GM10248 (cell line): ENCODE results near the gene AP4M1.
"Not testable (repeated sequence)": the region's sequence is repeated elsewhere in the genome, so short reads cannot be mapped to it uniquely, and the experiment has no call there.

ENCODE experiments used
- CTCF ChIA-PET: fragments of 300-600 bp; sonication (Branson Sonifier 250); formaldehyde crosslinking; extraction: SDS; loops from one replicate; lab custom pipeline; 2021; ENCODE audit warnings: antibody characterized with exemption; lab: Yijun Ruan, JAX
- POLR2A ChIA-PET: fragments of 350-650 bp; sonication (Branson Sonifier 250); formaldehyde crosslinking; extraction: SDS; loops from one replicate; lab custom pipeline; 2020; ENCODE audit warnings: antibody characterized with exemption; lab: Yijun Ruan, JAX
- DNase-seq: peaks from one replicate; pipeline ENCODE4 v3.0.0; 2012; ENCODE audit errors: extremely low spot score
- TF ChIP-seq, protein P1 (sequence below): IDR thresholded peaks from 2 replicates; pipeline ENCODE4 v1.5.1; 2012; ENCODE audit warnings: mild to moderate bottlenecking, low read depth; ENCODE audit errors: extremely low read depth, missing control alignments, control extremely low read depth

The AP4M1 gene

DNA sequence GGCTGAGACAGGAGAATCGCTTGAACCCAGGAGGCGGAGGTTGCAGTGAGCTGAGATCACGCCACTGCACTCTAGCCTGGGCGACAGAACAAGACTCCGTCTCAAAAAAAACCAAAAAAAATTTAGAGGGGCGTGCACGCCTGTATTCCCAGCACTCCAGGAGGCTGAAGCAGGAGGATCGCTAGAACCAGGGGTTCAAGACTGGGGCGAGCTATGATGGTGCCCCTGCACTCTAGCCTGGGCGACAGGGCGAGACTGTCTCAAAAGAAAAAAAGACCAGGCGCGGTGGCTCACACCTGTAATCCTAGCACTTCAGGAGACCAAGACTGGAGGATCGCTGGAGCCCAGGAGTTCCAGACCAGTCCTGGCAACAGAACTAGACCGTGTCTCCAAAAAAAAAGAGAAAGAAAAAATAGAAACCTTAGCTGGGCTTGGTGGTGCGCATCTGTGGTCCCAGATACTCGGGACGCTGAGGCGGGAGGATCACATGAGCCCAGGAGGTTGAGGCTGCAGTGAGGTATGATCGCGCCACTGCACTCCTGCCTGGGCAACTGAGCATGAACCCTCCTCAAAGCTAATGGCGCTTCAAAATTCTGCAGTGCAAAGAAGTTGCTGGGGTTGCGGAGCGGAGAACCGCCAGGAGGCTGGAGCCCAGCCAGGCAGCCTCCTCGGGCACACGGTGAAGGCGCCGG lies 24.9 kb downstream of the AP4M1 start:
- TF ChIP-seq, protein P1, sequence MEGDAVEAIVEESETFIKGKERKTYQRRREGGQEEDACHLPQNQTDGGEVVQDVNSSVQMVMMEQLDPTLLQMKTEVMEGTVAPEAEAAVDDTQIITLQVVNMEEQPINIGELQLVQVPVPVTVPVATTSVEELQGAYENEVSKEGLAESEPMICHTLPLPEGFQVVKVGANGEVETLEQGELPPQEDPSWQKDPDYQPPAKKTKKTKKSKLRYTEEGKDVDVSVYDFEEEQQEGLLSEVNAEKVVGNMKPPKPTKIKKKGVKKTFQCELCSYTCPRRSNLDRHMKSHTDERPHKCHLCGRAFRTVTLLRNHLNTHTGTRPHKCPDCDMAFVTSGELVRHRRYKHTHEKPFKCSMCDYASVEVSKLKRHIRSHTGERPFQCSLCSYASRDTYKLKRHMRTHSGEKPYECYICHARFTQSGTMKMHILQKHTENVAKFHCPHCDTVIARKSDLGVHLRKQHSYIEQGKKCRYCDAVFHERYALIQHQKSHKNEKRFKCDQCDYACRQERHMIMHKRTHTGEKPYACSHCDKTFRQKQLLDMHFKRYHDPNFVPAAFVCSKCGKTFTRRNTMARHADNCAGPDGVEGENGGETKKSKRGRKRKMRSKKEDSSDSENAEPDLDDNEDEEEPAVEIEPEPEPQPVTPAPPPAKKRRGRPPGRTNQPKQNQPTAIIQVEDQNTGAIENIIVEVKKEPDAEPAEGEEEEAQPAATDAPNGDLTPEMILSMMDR, result no peak
- POLR2A ChIA-PET, result interaction anchor here (0.9 kb wide), 1 partner anchor 26 kb away, joined by 5 read pairs; the partner anchor contains the start of genes AP4M1 and MCM7
- CTCF ChIA-PET, result interaction anchor here (0.9 to 2.3 kb wide), 6 partner anchors 12 to 221 kb away, joined by 3 to 6 read pairs (median 4); no protein-coding TSS in a partner anchor
- no peak for DNase-seq

DNA sequence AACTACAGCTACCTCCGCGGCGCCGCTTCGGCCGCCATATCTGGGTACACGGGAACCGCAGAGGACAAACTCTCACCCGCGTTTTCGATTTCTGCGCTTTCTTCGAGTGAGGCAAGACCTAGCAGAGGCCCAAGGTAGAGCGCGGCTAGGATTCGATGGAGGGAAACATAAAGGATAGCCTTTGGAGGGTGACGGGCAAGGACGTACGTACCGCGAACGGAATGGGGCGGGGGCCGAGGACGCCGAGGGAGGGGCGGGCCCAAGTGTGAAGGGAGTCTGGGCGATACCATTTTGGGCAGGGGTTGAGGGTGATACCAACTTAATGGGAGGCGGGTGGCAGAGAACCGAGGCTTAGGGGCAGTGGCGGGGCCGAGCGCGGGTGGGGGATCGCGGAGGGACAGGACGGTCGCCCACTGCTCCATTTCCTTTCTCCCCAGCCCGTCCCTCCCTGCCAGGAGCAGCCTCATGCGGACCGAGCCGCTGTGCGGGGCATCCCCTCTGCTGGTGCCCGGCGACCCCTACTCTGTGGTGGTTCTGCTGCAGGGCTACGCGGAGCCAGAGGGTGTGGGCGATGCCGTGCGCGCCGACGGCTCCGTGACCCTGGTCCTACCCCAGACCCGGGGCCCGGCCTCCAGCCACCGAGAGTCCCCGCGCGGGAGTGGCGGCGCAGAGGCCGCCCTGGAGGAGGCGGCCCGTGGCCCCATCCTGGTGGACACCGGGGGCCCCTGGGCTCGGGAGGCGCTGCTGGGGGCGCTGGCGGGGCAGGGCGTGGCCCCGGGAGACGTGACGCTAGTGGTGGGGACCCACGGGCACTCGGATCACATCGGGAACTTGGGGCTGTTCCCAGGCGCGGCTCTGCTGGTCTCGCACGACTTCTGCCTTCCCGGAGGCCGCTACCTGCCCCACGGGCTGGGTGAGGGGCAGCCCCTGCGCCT lies 25.8 kb downstream of the AP4M1 start, which contains the start of gene MBLAC1:
MBLAC1 (plus strand) TSS at position 37 of the 935 bp plus-strand sequence; CDS start at position 466, 429 bp downstream.
- TF ChIP-seq, protein P1, result peak; percentile 4
- POLR2A ChIA-PET, result interaction anchor here (0.9 kb wide), 1 partner anchor 26 kb away, joined by 5 read pairs; the partner anchor contains the start of genes AP4M1 and MCM7
- CTCF ChIA-PET, result interaction anchor here (0.9 to 8.0 kb wide), 7 partner anchors 11 to 135 kb away, joined by 3 to 114 read pairs (median 5); partner anchors contain the start of gene LAMTOR4
- peak; percentile 91 for DNase-seq

GRCh38 chr7:100127866-100128636 lies 26.6 kb downstream of the AP4M1 start:
- TF ChIP-seq, protein P1, result no peak
- ChIA-PET CTCF (interaction anchor here (0.8 to 8.0 kb wide), 6 partner anchors 10 to 148 kb away, joined by 3 to 114 read pairs (median 8); partner anchors contain the start of gene LAMTOR4), POLR2A (no interaction called here)
- DNase-seq, result peak; percentile 33

- TF ChIP-seq, protein P1, result no peak
- POLR2A ChIA-PET, result no interaction called here
- CTCF ChIA-PET, result interaction anchor here (0.8 to 8.0 kb wide), 8 partner anchors 9 to 215 kb away, joined by 3 to 114 read pairs (median 4); partner anchors contain the start of gene LAMTOR4
- no peak for DNase-seq
Measured at GRCh38 chr7:100128637-100128963, 27.2 kb downstream of the AP4M1 start.

DNA sequence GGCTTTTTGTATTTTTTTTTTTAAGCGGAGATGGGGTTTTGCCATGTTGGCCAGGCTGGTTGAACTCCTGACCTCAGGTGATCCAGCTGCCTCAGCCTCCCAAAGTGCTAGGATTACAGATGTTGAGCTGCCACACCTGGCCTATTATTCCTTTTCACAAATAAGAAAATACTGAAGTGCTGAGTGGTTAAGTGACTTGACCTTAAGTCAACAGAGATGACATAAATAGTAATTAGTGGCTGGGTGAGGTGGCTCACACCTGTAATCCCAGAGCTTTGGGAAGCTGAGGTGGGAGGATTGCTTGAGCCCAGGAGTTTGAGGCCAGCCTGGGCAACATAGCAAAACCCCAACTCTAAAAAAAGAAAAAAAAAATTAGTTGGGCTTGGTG lies 28.8 kb downstream of the AP4M1 start:
- DNase-seq, POLR2A ChIA-PET: not testable (repeated sequence)
- CTCF ChIA-PET, result interaction anchor here (0.9 to 8.0 kb wide), 21 partner anchors 7 to 320 kb away, joined by 3 to 114 read pairs (median 6); partner anchors contain the start of genes GAL3ST4, GPC2, LAMTOR4 and TRIM4
